IPS-NIHi11 (cell line): ENCODE results near the gene IL11.

Source experiments
- DNase-seq: peaks from one replicate; pipeline ENCODE4 v3.0.0; 2012; ENCODE audit warnings: mixed read lengths, low spot score

The IL11 gene

DNA sequence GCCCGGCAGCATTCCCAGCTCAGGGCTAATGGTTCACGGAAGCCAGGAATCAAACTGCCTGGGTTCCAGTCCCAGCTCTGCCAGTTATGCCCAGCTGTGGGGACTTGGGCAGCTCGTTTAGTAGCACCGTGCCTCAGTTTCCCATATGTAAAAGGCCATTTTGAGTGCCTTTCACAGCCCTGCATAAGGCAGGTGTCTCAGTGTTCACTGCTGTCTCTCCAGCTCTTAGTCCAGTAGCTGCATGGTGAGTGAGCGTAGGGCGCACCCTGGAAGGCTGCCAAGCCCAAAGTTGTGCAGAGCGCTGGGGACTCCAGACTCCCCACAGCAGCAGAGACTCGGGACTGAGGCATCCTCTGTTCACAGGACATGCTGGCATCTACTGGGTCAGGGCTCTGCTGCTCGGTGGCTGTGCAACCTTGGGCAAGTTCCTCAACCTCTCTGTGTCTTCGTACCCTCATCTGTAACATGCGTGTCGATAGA lies 21.0 kb upstream of the IL11 start:
- DNase-seq = no peak

DNA sequence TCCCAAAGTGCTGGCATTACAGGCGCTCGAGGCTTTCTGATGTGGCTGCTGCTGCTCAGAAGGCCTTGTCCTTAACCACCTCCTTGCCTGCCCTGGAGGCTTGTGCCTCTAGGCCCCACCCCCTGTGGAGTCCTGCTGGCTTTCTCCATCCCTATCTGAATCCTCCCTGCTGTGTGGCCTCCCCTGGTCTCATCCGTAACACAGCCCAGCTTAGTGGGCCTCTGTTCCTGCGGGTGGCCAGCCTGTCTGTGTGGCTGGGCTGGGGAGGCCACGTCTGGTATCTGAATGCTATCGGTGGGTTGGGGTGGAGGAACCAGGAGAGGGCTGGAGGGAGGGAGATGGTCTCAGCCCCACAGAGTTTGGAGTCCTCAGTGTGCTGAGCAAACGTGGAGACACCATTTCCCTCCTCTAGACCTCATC lies 20.2 kb upstream of the IL11 start:
- no peak for DNase-seq

DNA sequence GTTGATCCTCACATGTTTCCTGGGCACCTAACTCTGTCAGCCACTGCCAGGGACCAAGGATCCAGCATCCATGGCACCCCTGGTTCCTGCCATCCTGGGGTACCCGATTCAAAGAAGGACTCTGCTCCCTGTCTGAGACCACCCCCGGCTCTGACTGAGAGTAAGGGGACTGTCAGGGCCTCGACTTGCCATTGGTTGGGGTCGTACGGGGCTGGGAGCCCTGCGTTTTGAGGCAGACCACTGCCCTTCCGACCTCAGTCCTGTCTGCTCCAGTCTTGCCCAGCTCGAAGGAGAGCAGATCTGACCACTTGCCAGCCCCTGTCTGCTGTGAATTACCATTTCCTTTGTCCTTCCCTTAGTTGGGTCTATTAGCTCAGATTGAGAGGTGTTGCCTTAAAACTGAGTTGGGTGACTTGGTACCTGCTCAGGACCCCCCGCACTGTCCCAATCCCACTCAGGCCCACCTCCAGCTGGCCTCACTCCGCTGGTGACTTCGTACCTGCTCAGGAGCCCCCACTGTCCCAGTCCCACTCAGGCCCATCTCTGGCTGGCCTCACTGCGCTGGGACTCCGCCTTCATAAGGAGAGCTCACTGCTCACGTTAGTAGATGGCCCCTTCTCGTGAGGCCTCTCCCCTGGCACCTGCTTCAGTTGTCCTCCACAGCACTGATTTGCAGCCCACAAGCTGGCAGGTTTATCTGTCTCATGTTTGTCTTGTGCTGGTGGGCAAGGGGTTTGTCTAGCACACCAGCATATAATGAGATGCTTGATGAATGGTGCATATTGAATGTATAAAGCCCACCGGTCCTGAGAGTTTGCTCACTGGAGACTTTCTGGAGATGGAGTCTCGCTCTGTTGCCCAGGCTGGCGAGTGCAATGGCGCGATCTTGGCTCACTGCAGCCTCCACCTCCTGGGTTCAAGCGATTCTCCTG lies 19.4 kb upstream of the IL11 start:
- no peak for DNase-seq

DNA sequence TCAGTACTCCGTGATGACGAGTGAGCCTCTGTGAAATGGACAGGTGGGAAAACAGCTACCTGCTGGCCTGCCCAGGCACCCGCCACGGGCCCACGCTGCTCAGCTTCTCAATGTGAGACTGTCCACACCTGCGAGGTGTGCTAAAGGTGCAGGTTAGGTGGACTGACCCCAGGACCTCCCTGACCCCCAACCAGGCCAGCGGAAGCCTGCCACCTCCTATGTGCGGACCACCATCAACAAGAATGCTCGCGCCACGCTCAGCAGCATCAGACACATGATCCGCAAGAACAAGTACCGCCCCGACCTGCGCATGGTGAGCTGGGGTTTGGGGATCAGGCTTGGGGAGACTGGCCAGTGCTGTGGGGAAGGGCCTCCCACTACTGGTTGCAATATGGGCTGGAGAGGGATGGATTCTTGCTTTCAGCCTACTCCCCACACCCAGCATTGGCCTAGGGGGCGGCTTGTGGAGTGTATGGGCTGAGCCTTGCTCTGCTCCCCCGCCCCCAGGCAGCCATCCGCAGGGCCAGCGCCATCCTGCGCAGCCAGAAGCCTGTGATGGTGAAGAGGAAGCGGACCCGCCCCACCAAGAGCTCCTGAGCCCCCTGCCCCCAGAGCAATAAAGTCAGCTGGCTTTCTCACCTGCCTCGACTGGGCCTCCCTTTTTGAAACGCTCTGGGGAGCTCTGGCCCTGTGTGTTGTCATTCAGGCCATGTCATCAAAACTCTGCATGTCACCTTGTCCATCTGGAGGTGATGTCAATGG lies 17.7 kb upstream of the IL11 start:
- no peak for DNase-seq

DNA sequence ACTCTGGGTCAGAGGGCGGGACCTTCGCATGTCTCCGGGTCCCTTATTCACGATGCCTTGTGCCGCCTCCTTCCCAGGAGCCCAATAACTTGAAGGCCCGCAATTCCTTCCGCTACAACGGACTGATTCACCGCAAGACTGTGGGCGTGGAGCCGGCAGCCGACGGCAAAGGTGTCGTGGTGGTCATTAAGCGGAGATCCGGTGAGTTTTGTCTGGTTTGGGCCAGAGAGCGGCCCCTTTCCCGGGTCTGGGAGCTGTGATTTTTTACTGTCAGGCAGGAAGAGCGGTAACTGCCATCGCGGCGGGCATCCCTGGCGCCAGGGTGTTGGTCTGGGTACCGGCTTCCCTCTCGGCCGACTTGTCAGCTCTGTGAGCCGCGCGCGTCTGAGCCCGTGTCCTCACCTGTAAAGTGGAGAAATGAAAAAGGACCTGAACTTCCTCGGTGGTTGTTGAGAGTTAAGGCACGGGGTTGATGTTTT lies 16.3 kb upstream of the IL11 start:
- no peak for DNase-seq

DNA sequence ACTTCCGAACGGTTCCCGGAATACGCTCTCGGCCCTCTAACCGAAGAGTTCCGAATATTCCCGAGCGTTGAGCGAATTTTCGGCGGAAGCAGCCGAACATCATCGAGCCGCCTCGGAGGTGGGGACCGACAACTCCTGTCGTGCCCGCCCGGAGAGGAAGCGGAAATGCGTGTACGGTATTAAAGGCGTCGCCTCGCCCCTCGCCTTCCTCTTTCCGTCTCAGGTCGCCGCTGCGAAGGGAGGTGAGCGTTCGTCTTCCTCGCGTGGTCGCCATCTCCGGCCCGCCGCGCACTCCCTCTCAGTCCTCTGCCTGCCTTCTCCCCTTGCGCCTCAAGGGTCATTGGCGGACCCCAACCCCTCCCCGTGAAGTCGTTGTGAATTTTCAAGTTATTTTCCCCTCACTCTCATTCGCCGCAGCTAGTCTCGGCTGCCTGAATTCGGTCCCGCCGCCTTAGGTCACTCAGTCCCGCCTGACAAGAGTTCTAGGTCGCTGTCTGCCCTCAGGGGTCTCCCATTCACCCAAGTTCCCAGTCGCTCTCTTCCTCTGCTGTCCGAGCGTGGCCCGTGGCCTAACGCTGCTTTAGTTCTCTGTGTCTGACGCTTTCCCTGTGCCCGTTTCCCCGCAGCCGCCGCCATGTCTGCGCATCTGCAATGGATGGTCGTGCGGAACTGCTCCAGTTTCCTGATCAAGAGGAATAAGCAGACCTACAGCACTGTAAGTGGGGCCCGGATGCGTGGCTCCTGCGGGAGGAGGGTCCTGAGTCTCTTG lies 15.6 kb upstream of the IL11 start, which contains the start of gene RPL28:
RPL28 (plus strand) TSS at position 209 of the 769 bp plus-strand sequence; CDS start at position 635, 426 bp downstream.
- peak; percentile 89 for DNase-seq

DNA sequence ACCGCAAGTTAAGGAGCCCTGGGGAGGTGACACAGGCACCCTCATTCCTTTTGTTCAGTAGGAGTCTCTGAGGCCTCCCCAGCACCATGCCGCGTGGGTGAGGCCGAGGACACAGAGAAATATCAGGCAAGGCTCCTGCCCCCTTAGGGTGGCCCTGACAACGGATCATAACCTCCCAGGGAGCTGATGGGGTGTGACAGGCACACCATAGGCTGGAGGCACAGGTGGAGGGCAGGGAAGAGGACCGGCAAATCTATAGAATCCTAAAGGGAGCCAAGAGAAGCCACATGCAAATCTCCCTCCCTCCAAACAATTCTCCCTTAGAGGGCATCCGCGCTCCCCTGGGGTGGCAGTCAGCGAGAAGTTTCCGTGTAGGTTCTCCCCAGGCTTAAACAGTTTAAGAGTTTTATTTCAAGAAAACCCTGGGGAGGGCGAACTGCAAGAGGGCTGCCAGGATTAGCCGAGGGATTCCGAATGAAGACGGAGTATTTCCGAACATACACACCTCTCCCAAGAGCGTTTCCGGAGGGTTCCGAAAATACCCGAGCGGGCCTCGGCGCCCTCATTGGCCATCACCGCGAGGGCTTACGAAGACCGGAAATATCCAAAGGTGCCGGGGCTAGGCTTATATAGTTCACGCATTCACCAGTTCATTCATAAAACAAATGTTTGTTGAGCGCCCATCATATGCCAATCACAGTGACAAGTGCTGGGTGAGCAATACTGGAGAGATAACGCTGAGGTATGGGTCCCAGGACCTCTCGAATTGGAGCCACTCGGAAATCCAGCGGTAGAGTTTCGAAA lies 14.9 kb upstream of the IL11 start:
- peak; percentile 83 for DNase-seq

DNA sequence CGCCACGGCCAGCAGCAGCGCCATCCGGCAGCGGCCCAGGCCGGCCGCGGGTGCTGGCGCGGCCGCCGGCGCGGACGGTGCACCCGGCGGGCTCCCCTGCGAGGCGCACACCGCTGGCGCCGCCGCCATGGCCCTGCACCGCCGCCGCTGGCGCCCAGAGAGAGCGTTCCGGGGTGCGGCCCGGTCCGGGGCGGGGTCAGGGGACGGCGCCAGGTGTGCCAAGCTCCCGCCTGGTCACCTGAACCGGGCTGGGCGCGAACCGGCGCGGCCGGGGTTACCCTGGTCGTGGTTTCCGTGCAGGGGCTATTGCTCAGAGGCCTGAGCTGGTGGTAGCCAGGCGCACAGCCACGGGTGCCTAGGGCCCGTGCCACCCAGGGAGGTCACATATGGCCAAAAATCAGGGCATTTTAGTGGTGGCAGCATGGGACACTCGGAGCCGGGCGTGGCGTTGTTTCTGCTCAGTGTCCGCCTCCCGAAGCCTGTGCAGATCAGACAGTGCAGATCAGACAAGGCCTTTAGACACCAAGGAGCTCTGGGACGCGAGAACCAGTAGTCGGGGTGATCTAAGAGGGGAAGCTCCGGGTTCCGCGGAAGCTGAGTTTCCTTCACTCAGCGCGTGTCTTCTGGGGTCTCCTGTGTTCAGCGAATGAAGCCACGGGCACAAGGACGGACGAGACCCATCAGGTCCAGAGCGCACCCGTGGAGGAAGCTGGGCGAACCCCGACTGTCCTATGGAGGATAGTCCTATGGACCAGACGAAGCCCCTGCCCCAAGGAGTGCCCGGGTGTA lies 14.1 kb upstream of the IL11 start, which contains the start of gene TMEM238:
TMEM238 (minus strand) TSS at position 162 of the 789 bp plus-strand sequence; CDS start at position 129, 33 bp downstream.
- no peak for DNase-seq

DNA sequence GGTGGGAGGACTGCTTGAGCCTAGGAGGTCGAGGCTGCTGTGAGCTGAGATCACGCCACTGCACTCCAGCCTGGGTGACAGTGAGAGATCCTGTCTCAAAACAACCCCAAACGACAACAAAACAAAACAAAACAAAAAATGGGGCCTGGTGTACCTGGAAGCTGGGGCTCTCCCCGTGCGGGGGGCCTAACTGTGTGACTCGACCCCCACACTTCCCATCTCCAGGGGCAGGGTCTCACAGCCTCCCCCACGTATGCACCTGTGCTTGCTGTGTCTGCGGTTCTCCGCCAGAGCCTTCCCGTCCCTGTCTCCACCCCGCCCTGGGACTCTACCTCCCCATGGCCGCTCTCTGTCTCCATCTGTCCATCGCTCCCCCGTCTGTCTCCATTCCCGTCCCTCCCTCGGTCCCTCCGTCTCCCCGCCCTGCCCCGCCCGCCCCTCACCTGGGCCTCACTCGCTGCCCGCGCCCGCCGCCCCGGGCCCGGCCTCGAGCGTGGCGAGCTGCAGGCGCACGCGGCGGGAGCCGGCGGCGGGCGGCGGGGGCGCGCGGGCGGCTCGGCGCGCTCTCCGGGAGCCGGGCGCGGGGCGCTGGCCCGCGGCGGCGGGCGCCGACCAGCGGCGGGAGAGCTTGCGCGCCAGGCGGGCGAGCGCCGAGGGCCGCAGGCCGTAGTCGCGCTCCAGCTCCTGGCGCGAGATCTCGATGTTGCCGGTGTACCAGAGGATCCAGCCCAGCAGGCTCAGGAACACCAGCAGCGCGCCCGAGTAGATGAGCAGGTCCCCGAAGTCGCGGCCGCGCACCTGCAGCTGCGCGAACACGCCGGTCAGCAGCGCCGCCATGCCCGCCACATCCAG lies 13.2 kb upstream of the IL11 start:
- DNase-seq = peak; percentile 84

DNA sequence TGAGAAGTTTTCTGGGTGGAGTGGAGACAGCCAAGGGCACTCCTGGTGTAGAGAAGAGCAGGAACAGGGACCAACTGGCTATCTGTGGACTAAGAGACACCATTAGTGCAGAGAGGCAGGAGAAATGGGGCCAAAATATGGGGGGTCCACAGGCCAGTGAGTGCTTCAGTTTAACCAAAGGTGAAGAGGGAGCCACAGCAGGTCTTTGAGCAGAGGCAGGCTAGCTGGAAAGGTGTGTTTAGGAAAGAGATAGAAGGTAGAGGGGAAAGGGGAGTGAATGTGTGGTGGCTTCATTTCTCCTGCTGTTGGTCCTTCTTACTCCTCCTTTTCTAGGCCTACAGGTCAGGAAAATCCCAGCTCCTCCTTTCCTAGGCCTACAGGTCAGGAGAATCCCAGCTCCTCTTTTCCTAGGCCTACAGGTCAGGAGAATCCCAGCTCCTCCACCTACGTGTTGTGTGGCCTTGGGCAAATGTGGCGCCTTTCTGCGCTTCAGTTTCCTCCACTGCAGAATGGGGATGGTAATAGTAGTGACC lies 12.3 kb upstream of the IL11 start:
- DNase-seq = no peak

DNA sequence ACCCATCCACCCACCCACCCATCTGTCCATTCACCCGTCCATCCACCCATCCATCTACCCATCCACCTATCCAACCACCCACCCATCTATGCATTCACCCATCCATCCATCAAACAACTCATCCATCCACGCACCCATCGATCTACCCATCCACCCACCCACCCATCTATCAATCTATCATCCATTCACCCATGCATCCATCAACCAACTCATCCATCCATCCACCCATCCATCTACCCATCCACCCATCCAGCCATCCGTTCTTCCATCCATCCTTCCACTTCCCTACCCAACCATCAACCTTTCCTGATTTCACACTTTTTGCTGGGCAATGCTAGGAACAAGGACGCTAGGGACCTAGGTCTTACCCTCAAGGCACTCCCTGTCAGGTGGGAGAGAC lies 11.8 kb upstream of the IL11 start:
- no peak for DNase-seq

DNA sequence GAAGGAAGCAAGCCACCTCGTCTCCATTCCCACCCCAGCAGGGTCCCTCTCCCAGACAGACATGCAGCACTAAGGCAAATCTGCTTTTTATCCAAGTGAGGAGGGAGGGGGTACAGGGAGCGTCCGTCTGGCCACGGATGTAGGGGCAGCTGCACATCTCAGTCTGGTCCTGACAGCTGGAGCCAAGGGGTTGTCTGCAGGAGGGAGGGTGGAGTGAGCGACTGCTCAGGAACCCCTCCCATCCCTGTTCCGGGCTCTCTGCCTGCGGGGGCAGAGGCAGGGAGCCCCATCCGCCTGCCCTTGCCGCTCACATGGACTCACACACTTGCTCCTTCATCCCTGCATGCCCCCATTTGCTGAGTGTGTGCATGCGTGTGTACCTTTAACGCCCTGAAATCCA lies 8.9 kb upstream of the IL11 start:
- DNase-seq = no peak

DNA sequence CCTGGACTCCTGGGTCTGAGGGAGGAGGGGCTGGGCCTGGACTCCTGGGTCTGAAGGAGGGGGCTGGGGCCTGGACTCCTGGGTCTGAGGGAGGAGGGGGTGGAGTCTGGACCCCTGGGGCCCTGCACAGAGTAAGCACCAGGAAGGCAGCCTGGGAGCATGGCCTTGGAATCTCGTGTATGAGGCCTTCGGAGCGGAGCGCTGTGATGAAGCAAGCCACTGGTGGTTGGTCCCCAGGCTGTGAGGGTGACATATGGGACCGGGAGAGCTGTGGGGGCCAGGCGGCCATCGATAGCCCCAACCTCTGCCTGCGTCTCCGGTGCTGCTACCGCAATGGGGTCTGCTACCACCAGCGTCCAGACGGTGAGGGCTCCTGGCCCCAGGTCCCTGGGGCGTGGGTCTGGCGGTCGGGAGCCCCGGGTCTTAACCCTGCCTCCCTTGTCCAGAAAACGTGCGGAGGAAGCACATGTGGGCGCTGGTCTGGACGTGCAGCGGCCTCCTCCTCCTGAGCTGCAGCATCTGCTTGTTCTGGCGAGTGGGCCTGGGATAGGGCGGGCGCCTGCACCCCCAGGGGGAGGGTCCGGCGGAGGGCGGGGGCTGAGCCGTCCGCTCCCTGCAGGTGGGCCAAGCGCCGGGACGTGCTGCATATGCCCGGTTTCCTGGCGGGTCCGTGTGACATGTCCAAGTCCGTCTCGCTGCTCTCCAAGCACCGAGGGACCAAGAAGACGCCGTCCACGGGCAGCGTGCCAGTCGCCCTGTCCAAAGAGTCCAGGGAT lies 7.3 kb upstream of the IL11 start:
- DNase-seq = no peak

DNA sequence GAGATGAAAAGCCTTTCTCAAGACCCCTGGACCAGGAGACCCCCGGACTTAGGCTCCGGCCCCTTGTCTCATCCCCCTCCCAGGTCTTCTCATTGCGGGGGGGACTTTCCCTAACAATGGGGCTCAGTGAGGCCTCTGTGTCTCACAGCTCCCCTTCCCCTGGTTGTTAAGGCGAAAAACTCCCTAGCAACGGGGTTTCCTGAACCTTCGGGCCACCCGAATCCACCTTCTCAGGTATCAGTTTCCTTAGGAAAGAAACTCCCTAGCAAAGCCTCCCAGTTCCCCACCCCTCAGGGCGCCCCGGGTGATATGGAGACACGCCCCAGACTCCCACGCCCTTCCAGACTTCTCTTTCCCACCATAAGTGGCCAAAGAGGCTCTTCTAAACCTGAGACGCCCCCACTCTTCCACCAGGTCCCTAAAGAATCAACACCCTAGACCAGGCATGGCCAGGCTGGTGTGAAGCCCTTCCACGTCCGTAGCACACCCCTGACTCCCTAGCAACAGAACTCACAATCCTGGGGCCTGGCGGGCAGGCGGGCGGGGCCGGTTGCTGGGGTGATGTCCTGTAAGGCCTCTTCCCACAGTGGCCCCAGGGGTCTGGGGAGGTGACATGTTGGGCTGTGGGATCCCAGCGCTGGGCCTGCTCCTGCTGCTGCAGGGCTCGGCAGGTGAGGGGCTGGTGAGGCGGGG lies 6.1 kb upstream of the IL11 start, which contains the start of gene TMEM190:
TMEM190 (plus strand) TSS at position 586 of the 693 bp plus-strand sequence; CDS start at position 614, 28 bp downstream.
- no peak for DNase-seq

DNA sequence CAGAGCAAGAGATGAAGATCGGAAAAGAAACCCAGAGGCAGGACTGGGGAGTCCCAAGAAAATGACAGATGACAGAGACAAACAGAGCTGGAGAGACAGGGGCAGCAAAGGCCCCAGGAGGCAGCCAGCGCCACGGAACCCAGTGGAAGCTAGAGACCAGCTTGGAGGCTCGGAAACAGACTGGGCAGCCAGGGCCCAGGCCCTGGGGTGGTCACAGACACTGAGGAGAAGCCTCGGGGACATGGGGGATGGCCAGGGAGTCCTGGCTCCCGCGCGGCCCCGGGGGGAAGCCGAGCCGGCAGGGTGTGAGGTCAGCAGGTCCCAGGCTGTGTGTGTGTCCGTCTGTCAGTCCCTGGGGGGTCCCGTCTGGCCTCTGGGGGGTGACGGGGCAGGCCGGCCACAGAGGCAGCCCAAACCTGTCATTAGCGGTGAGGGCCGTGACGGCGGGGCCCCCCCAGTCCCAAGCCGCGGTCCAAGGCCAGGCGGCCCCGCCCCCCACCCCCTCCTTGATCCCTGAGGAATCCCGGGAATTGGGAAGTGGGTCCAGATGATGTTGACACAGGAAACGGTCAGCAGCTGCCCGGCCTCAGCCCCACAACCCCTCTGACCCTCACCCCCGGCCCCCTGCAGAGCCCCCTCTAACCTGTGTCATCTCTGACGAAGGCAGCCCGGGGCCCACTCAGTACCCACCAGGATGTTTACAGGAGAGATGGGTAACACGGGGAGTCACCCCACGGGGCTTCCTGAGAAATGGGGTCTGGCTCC lies 3.9 kb upstream of the IL11 start:
- DNase-seq = peak; percentile 51

DNA sequence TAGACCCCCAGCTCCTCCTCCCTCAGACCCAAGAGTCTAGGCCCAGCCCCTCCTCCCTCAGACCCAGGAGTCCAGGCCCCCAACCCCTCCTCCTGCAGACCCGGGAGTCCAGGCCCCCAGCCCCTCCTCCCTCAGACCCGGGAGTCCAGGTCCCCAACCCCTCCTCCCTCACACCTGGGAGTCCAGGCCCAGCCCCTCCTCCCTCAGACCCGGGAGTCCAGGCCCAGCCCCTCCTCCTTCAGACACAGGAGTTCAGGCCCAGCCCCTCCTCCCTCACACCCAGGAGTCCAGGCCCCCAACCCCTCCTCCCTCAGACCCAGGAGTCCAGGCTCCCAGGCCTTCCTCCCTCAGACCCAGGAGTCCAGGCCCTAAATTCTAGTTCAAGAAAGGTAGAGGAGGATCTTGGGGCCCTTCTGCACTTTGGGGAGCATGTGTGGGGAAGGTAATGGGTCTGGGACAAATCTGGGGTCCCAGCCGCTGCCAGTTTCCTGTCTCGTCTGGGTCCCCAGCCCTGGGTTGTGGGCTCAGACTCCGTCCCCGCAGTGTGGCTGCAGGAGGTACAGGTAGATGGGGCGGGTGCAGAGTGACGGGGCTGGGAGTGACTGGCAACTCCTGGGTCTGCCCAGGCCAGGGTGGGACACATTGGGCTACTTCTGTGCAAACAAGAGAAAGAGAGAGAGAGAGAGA lies 3.2 kb upstream of the IL11 start:
- DNase-seq = no peak
